Stomach (tissue), 4 donors: ENCODE results near the gene SERPINI1.

Experiments used
- CTCF ChIP-seq, 7 experiments: fragments of 450-650 bp in 4 of 7; fragments of 200-600 bp in 3 of 7; sonication (generic) in 3 of 7; IDR thresholded peaks; one replicate each; pipeline ENCODE4 v1.5.1; 2016 to 2019; ENCODE audit warnings: antibody characterized with exemption in 7 of 7, control low read depth in 2 of 7, mild to moderate bottlenecking in 1 of 7
- POLR2A ChIP-seq, 4 donors: fragments of 450-650 bp; IDR thresholded peaks; one replicate each; pipeline ENCODE4 v1.6.1; 2016; ENCODE audit warnings: antibody characterized with exemption in 4 of 4, control low read depth in 2 of 4, mild to moderate bottlenecking in 1 of 4, moderate library complexity in 1 of 4

GRCh38 chr3:167835953-167836352 is 100.4 kb downstream of the SERPINI1 start:
- no peak for TF ChIP-seq CTCF (IDR thresholded peaks at IDR 0.05)
- TF ChIP-seq POLR2A (IDR thresholded peaks at IDR 0.05), result no peak
